ENCODE results near the gene OSBPL9. TPM values are rescaled to one million over a fixed set of nuclear protein-coding genes. Genes with fewer than 3 reads are reported as not detected.

OSBPL9 gene
- total RNA-seq, 1 donor from 2014 or later = 149 TPM

DNA sequence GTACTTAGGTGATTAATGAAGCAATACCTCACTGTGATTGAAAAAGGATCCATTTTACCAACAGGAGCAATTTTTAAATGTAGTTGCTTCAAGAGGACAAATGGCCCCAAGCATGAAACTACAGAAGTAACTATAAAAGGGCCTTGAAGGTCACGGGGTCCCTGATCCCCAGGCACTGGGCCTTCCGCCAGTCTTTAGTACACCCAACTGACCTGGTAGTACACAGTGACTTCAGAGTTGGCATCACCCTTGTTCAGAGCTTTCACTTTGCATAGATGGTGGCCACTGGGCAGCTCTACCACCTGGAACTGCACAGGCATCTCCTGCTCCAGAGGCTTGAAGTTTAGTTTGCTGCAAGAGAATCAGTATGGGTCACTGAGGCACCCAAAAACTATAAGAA, 177.4 kb downstream of the OSBPL9 start:
- TF ChIP-seq, protein P1, sequence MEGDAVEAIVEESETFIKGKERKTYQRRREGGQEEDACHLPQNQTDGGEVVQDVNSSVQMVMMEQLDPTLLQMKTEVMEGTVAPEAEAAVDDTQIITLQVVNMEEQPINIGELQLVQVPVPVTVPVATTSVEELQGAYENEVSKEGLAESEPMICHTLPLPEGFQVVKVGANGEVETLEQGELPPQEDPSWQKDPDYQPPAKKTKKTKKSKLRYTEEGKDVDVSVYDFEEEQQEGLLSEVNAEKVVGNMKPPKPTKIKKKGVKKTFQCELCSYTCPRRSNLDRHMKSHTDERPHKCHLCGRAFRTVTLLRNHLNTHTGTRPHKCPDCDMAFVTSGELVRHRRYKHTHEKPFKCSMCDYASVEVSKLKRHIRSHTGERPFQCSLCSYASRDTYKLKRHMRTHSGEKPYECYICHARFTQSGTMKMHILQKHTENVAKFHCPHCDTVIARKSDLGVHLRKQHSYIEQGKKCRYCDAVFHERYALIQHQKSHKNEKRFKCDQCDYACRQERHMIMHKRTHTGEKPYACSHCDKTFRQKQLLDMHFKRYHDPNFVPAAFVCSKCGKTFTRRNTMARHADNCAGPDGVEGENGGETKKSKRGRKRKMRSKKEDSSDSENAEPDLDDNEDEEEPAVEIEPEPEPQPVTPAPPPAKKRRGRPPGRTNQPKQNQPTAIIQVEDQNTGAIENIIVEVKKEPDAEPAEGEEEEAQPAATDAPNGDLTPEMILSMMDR (IDR thresholded peaks at IDR 0.05) = no peak
- TF ChIP-seq EZH2phosphoT487 (IDR thresholded peaks at IDR 0.05) (no peak), EZH2 (IDR thresholded peaks at IDR 0.05) (no peak)
- Histone ChIP-seq H3K79me2 (ENCODE audit: low read depth) (no peaks in the 10 kb centered on the region), H3K27me3 (no peaks in the 10 kb centered on the region), H3K9ac (no peak overlapping the region), H3F3A (ENCODE audit: low read depth) (no peaks in the 10 kb centered on the region), H3K4me3 (no peak overlapping the region), H3K9me3 (ENCODE audit: low read depth) (no peaks in the 10 kb centered on the region), H3K4me2 (no peak overlapping the region), H3K36me3 (peaks cover 2% of the 10 kb centered on the region), H3K27ac (no peak overlapping the region), H3K4me1 (no peaks in the 10 kb centered on the region), H4K20me1 (ENCODE audit: low read depth) (peaks cover 3% of the 10 kb centered on the region), H2AFZ (replicated peaks) (no peak overlapping the region)
- no peak for DNase-seq (ENCODE audit: low spot score)
- Mint-ChIP-seq H3K4me1 (no peaks in the 10 kb centered on the region), H3K4me3 (no peak overlapping the region), H3K27me3 (ENCODE audit: insufficient read depth, low read depth) (peaks cover 2% of the 10 kb centered on the region), H3K27ac (no peak overlapping the region), H3K9me3 (no peaks in the 10 kb centered on the region), H3K36me3 (peaks cover 43% of the 10 kb centered on the region)

DNA sequence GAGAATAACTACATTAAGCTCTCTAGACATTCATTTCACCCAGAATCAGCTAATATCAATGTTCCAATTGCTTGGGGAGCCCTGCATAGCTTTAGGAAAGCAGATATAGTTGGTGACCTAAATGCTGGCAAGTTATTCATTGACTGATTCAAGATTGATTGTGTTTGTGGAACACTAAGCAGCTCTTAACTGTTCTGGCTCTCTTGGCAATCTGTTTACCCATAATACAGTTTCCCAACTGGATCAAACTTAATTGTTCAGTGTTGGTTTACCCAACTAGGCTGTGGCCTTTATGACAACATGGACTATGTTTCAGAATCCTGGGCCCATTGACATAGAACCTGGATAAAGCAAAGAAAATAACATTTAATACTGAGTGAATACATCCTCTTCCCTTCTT, 178.0 kb downstream of the OSBPL9 start:
- TF ChIP-seq EZH2 (IDR thresholded peaks at IDR 0.05) = no peak
- TF ChIP-seq, protein P1 (IDR thresholded peaks at IDR 0.05) = no peak
- no peak for TF ChIP-seq EZH2phosphoT487 (IDR thresholded peaks at IDR 0.05)
- Histone ChIP-seq H2AFZ (replicated peaks) (no peak overlapping the region), H3K4me1 (no peaks in the 10 kb centered on the region), H3F3A (ENCODE audit: low read depth) (no peaks in the 10 kb centered on the region), H3K9me3 (ENCODE audit: low read depth) (no peaks in the 10 kb centered on the region), H3K36me3 (no peaks in the 10 kb centered on the region), H3K9ac (no peak overlapping the region), H4K20me1 (ENCODE audit: low read depth) (peaks cover 3% of the 10 kb centered on the region), H3K4me3 (no peak overlapping the region), H3K4me2 (no peak overlapping the region), H3K79me2 (ENCODE audit: low read depth) (no peaks in the 10 kb centered on the region), H3K27ac (no peak overlapping the region), H3K27me3 (no peaks in the 10 kb centered on the region)
- Mint-ChIP-seq H3K27ac (no peak overlapping the region), H3K4me1 (no peaks in the 10 kb centered on the region), H3K36me3 (peaks cover 38% of the 10 kb centered on the region), H3K9me3 (no peaks in the 10 kb centered on the region), H3K4me3 (no peak overlapping the region), H3K27me3 (ENCODE audit: insufficient read depth, low read depth) (peaks cover 2% of the 10 kb centered on the region)
- DNase-seq (ENCODE audit: low spot score) = no peak

DNA sequence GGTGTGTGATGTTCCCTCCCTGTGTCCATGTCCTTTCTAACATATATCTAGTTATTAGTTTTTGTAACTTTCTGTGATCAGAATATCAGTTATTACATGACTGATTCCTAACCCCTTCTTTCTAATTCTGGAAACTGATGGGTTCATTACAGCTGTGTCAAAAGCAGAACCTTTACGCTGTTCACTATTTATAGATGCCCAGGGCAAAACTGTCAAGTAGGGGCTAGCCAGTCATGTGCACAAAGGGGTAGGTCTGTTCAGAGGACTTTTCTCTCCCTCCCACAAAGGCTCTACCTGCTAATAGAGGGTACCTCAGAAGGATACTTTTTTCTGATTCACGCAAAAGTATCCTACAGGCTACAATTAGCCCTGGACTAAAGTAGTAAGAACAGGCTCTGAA, 182.5 kb downstream of the OSBPL9 start:
- H3K4me3 ChIP-seq = no peak overlapping the region
- H3K4me1 ChIP-seq = no peaks in the 10 kb centered on the region
- H3K27me3 ChIP-seq = no peaks in the 10 kb centered on the region
- Mint-ChIP-seq H3K4me3 (no peak overlapping the region), H3K27ac (no peak overlapping the region), H3K36me3 (peaks cover 16% of the 10 kb centered on the region), H3K27me3 (ENCODE audit: insufficient read depth, low read depth) (peaks cover 4% of the 10 kb centered on the region), H3K4me1 (no peaks in the 10 kb centered on the region), H3K9me3 (no peaks in the 10 kb centered on the region)
- no peak overlapping the region for H3K4me2 ChIP-seq
- H2AFZ ChIP-seq (replicated peaks) = no peak overlapping the region
- no peak for DNase-seq (ENCODE audit: low spot score)
- H3K9me3 ChIP-seq (ENCODE audit: low read depth) = no peaks in the 10 kb centered on the region
- TF ChIP-seq EZH2phosphoT487 (IDR thresholded peaks at IDR 0.05) (no peak), EZH2 (IDR thresholded peaks at IDR 0.05) (no peak)
- TF ChIP-seq, protein P1 (IDR thresholded peaks at IDR 0.05) = no peak
- H3K9ac ChIP-seq = no peak overlapping the region
- peaks cover 5% of the 10 kb centered on the region for H3K36me3 ChIP-seq
- no peaks in the 10 kb centered on the region for H3K79me2 ChIP-seq (ENCODE audit: low read depth)
- no peaks in the 10 kb centered on the region for H4K20me1 ChIP-seq (ENCODE audit: low read depth)
- no peak overlapping the region for H3K27ac ChIP-seq
- H3F3A ChIP-seq (ENCODE audit: low read depth) = no peaks in the 10 kb centered on the region
